IPS-NIHi7 (cell line): Measurements from ENCODE around the gene TASP1.

Experiments
- DNase-seq: peaks from one replicate; pipeline ENCODE4 v3.0.0; 2012; ENCODE audit warnings: mixed read lengths; ENCODE audit errors: extremely low spot score

The TASP1 gene

DNA sequence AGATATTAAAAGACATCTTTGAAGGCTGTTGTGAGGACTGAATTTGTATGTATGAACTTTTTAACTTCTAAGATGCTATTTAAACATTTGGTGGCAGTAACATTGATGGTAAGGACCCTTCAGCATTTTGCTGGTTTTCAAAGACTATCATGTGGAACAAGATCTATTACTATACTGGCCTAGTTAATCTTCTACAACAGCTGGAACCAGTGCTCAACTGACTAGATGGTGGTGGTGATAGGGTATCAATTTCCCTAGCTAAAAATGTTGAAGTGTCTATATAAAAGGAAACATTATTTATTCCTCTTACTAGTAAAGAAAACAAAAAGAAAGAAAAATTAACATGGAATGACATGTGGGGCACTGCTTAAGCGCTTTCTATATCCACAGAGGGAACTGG, 195.7 kb downstream of the TASP1 start:
- DNase-seq = no peak

DNA sequence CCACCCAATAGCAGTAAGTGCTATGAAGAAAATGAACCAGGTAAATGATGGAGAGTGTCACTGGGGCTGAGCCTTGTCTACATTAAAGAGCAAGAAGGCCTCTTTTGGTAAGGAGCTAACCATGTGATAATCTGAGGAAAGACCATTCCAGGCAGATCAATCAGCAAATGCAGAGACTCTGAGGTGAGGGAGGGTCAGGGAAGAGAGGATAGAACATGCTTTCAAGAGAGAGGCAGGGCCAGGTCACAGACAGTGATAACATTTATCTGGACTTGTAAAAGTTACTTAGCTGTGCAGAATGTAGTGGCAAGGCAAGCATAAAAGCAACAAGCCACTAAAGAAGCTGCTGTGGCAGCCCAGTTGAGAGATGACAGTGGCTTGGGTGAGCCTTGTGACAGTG, 197.3 kb downstream of the TASP1 start:
- no peak for DNase-seq

DNA sequence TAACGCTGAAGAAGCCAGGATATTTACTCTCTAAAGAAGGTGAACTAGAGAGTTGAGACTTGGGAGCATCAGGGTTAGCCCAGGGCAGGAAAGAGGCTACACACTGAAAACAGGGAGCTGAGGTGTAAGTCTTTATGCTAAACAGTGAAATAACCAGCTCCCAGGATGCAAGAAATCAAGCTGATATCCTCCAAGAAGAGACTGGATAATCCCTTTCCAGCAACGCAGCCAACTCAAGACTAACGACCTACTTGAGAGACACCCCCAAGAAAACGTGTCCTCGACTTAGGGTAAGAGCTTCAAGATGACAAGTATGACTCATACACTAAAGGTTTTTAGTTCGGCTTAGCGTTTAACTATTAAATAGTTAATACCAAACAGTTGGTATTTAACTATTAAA, 202.2 kb downstream of the TASP1 start:
- no peak for DNase-seq

GRCh38 chr20:13432126-13432525, 206.6 kb downstream of the TASP1 start:
- no peak for DNase-seq

DNA sequence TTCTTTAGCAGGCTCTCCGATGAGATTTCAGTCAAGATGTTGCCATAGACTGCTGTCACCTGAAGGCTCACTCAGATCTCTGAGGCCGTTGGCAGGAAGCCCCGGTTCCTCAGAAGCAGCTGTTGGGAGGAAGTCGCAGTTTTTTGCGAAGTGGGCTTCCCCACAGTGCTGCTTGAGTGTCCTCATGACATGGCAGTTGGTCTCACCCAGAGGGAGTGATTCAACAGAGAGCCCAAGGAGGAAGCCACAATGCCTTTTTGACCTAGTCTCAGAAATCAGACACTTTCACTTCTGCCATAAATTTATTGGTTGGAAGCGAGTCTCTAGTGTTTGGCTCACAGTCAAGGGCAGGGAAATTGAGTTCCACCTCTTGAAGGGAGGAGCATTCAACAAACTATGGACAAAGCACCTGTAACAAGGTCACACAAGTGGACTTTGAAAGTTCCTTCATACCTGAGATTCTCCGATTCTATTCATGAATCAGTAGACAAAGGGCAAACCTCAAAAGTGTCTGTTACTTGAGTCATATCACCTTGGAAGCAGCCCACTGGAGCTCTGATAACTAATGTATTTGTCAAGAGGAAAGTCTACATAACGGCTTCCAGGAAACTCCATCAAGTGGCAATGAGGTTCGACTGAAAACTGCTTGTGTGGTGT, 208.3 kb downstream of the TASP1 start:
- no peak for DNase-seq

- no peak for DNase-seq
Measured at GRCh38 chr20:13428684-13429083, 210.0 kb downstream of the TASP1 start.

- no peak for DNase-seq
Measured at GRCh38 chr20:13426870-13427269, 211.9 kb downstream of the TASP1 start.

- DNase-seq = no peak
Measured at GRCh38 chr20:13425381-13426135, 213.2 kb downstream of the TASP1 start.

DNA sequence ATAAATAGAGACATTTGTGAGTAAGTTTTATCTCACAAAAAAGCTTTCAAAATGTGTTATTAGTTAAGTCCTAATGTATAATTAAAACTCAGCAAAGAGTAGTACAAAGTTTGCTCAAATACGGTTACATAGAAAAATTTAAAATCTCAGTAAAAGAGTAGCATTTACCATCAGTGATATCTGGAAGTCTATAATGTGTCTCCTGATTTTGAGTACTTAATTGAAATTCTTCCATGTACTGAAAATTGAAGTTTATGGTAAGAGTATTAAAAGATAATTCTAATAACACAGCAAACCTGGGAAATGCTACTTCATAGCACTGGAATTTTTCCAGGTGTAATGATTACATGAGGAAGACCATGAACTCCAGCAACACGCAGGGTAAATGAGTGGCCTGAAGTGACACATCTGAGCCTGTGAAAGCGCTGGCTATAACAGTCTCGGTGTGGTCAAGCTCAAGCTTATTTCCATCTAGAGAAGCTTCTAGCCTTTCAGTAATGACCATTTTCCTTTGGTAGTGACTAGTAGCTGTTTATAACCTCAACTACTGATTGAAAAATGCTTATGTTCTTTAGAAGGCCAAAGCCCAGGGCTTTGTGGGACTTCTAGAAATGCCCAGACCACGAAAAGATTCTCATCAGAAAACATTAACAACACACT, 214.4 kb downstream of the TASP1 start:
- no peak for DNase-seq

DNA sequence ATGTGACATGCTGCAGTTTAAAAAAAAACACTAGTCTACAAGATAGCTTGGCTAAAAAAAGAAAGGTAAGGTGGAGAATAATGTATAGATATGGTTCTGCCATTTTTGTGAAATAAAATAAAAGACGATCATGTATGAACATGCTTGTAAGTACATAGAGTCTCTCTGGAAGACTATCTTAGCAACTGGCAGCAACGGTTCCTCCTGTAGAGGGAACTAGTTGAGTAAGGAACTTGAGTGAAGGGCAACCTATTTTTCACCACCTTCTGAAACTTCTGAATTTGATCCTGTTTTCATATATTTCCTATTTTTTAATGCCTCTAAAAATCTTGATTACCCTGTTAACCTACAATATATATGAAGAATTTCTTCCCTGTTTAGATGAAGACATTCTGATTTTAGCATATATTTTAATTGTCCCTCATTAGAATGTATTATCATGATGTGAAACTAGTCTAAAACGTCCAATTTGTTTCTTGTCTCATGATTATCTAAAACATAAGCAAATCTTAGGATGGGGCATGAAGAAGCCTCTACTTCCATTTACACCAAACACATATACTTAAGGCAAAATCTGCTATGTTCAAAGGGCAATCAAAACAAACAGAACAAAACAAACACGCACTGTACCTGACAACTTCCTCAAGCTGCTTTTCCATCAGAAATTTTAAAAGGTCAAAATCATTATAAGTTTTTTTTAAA, 215.1 kb downstream of the TASP1 start:
- DNase-seq = no peak

- DNase-seq = no peak
Measured at GRCh38 chr20:13422637-13423036, 216.1 kb downstream of the TASP1 start.

DNA sequence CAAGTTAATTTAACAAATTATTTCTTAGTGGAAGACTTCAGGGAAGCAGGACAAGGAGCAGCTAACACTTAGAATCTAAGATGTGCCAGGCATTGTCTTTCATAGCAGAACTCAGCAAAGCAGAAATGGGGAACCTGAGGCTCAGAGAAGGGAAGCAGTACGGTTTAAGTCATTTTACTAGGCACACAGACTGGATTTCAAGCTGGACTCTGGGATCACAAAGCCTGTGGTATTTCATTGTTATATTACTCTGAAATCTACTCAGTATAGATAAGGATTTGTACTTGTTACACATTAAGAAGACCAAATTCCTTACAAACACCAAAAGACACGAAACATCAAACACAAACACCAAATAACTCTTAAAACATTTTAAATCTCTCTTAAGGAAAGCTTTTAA, 218.1 kb downstream of the TASP1 start:
- no peak for DNase-seq

DNA sequence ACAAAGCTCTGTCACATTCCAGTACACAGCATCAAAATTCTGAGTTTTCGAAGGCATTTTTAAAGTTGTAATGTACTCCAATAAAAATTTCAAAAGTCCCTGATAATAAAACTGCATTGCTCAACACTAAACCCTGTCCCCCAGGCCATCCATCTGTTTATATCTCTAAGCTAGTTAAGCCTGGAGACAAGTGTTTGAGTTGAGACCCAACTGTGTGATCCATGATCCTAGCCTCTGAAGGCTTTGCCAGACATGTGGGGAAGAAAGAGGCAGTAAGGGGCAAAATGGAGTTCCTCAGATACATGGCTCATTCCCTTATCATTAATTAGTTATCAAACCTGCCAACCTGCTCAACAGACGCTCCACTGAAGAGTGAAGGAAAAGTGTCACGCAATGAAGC, 219.3 kb downstream of the TASP1 start:
- no peak for DNase-seq

DNA sequence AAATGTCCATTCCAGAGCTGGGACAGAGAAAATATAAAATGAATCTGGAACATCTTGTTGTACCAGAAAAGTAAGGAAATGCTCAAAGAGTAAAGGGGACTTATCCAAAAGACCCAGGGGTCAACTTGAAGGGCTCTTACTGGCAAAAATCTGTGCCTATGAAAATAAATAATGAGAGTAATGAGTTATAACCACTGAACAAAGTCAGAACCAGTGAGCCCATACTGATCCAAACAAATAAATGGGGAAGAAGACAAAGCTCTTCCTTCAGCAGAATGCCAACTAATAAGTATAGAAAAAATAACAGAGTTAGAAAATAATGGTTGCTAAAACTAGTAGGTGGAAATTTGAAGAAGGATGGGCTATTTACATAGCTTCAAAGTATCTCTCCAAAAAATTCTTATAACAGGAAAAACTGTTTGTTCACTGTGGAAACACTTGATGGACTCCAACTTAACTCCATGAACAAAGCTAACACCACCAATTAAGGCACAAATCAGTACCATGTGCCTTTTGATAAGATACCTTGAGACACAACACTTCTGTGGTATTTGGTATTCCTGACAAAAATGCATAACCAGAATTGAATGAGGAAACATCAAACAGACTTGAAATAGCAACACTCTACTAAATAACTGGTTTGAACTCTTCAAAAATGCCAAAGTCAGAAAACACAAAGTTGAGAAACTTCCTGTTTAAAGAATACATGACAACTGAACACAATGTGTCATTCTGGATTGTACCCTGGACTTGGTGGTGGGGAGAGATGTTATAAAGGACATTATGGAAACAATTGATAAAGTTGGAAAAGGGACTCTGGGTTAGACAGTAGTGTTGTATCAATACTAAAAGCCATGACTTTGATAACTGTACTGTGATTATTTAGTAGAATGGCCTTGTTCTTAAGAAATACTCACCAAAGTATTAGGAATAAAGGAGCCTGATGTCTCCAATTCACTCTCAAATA, 220.2 kb downstream of the TASP1 start:
- DNase-seq = no peak

- no peak for DNase-seq
Measured at GRCh38 chr20:13416531-13416930, 222.2 kb downstream of the TASP1 start.

- no peak for DNase-seq
Measured at GRCh38 chr20:13412806-13413445, 225.8 kb downstream of the TASP1 start.

DNA sequence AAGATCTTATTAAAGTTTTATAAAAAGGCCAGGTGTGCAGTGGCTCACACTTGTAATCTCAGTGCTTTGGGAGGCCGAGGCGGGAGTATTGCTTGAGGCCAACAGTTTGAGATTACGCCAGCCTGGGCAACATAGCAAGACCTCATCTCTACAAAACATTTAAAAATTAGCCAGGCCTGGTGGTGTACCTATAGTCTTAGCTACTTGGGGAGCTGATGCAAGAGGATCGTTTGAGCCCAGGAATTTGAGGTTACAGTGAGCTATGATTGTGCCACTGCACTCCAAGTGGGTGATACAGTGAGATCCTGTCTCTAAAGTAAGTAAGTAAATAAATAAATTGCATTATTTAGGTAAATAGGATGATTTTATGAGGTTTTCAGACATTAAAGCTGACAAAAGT, 234.4 kb downstream of the TASP1 start:
- no peak for DNase-seq

DNA sequence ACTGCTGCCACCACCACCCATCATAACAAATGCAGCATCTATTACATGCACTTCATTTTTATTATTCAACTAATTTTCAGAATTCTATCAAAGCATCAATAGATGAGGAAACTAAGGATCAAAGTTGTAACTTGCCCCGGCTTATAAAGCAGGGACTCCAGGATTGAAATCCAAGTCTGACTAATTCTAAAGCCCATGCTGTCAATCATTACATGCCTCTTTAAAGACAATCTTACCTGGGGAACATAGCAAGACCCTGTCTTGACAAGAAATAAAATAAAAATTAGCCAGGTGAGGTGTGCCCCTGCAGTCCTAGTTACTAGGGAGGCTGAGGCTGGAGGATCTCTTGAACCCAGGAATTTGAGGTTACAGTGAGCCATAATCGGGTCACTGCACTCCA, 235.3 kb downstream of the TASP1 start:
- DNase-seq = no peak

DNA sequence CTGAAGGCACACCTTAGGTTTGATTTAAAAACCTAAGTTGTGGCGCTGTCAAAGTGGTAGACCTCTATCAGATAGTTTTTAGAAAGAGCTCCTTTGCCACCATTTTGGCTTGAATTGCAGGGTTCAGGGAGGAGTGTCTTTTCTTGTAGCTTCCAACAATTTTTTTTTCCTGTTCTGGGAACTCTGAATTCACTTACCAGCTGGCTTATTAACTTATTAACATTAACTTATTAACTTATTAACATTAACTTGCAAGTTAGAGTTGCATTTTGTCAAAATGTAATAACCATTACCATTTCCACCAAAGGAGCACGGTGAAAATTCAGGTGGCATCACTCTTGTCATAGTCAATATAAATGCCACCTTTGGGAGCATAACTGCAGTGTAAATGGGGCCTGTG, 235.7 kb downstream of the TASP1 start:
- DNase-seq = no peak

- DNase-seq = no peak
Measured at GRCh38 chr20:13402171-13402760, 236.5 kb downstream of the TASP1 start.
